ENCODE results near the gene DPH6.

GRCh38 chr15:35545824-35546510 is at the start of gene DPH6:
- TF ChIP-seq CTCF (IDR thresholded peaks at IDR 0.05; ENCODE audit: low read depth, low read length, missing input control) = no peak
- peak; percentile 58 for TF ChIP-seq YY1 (IDR thresholded peaks at IDR 0.05)
- peak; percentile 65 to 69 for TF ChIP-seq HNF4A (conservative IDR thresholded peaks at IDR 0.05)
- peak; percentile 60 for TF ChIP-seq MAX (IDR thresholded peaks at IDR 0.05)
- peak in 1 of 2 donors; percentile 46 for TF ChIP-seq GABPA (IDR thresholded peaks at IDR 0.05 in 1 of 2, conservative IDR thresholded peaks at IDR 0.05 in 1 of 2)
- TF ChIP-seq TAF1 (conservative IDR thresholded peaks at IDR 0.05) = peak; percentile 48
- TF ChIP-seq ATF3 (IDR thresholded peaks at IDR 0.05) = no peak
- TF ChIP-seq REST (IDR thresholded peaks at IDR 0.05) = no peak
- peak; percentile 43 for TF ChIP-seq SP1 (IDR thresholded peaks at IDR 0.05)
- no peak for TF ChIP-seq EGR1 (IDR thresholded peaks at IDR 0.05; ENCODE audit: low read depth in 2 of 2)
- TF ChIP-seq RAD21 (IDR thresholded peaks at IDR 0.05) = peak in 1 of 2 donors; percentile 35
